Astrocyte of the cerebellum (primary cell): ENCODE data around the gene ATG4A.

Experiments used
- DNase-seq: peaks from one replicate; pipeline ENCODE4 v3.0.0-alpha.2; 2011; ENCODE audit warnings: low read depth
- H3K4me3 ChIP-seq: 2 replicates; pipeline ENCODE4 v1.5.1; 2011; ENCODE audit warnings: mild to moderate bottlenecking, low read depth, low read length, moderate library complexity
- CTCF ChIP-seq: IDR thresholded peaks from 2 replicates; pipeline ENCODE4 v1.5.1; 2012; ENCODE audit warnings: low read length, low read depth, moderate library complexity, mild to moderate bottlenecking; ENCODE audit errors: missing control alignments
- in situ Hi-C: cut with HindIII; loops from 2 replicates; pipeline ENCODE4 v1.10.0; 2017; ENCODE audit warnings: low sequenced_read_pairs

The ATG4A gene

GRCh38 chrX:108171671-108172070, 80.1 kb downstream of the ATG4A start:
- DNase-seq = no peak

DNA sequence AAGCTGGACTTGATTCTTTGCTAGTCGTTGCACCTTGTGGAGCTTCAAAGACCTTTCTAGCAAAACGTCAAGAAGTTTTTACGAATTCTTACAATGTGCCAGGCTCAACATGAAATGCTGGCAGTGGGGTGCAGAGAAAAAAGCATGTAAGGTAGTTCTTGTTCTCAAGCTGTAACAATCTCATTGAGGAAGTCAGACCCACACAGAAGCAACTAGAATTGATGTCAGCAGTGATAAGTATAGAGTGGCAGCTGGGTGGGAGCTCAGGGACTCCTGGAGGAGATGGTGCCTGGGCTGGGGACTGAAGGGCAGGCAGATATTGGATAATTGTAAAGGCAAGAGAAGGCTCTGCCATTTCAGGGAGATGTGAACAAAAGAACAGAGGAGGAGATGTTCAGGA, 82.3 kb downstream of the ATG4A start:
- TF ChIP-seq CTCF = no peak
- in situ Hi-C loops = no loop called here

More at GRCh38 chrX:108171671-108172070, 80.1 kb downstream of the ATG4A start:
- H3K4me3 ChIP-seq = no peak overlapping the region
- TF ChIP-seq CTCF = no peak
- in situ Hi-C loops = no loop called here

DNA sequence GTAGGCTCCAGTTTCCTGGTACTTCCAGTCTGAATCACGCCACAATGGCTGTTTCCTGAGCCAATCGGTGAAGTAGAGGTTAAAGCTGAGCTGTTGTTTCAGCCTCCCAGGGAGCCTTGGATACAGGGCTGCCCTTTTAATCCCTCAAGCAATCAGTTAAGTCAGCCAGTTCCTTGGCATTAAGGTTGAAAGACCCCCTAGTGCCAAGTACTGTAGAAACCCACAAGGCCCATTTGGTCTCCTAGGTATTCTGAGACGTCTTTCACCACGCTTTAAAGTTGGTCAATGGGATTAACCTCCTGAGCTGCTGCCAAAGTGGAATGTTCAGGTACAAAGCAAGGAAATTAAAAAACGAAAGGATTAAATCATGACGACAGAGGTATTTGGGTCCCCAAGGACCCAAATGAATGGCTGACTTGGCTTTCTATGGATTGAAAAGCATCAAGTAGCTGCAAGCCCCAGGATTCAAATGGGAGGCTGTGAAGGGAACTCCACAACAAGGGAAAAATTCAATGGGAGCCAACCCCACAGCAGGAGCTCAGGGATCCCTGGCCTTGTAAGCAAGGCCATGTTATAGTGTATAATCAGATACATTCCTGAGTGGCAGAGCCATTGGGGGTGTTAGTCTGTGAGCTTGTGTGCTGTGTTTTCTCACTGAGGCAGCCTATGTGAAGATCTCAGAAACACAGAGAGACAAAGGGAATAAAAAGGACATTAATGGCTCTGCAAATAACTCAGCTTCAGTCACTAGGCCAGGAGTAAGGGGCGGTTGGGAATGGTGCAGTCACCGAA, 86.0 kb downstream of the ATG4A start:
- in situ Hi-C loops = no loop called here
- peak; percentile 44 for DNase-seq
- no peak for TF ChIP-seq CTCF
- H3K4me3 ChIP-seq = no peak overlapping the region

More for the DNA sequence above, 82.3 kb downstream of the ATG4A start:
- no peak overlapping the region for H3K4me3 ChIP-seq
- no peak for DNase-seq

- no peak overlapping the region for H3K4me3 ChIP-seq
- in situ Hi-C loops = no loop called here
- no peak for TF ChIP-seq CTCF
- DNase-seq = no peak
These were observed 86.5 kb downstream of the ATG4A start for GRCh38 chrX:108178143-108178498.

- no peak for TF ChIP-seq CTCF
- peak; percentile 80 for DNase-seq
- in situ Hi-C loops = loop anchor here (5.0 kb wide), 1 partner anchor 65 kb away; no protein-coding TSS in a partner anchor
- H3K4me3 ChIP-seq = no peak overlapping the region
These were observed 95.2 kb downstream of the ATG4A start for GRCh38 chrX:108186811-108187210.

DNA sequence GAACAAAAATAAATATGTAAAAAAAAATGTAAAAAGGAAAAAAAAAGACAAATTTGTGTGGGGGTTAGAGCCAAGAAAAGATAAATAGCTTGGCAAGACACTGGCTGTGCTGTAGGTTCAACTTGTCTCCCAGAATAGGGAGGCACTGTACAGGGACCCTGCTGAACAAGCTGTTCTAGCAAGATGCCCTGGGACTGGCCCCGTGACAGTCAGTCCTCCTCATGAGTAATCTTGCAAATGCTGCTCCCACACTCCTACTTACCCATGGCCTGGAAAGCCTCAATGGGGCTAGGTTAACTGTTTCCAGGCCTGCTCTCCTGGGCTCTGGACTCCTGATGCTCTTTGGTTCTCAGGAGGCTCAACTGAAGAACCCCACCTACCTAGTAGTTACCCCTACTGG, 106.8 kb downstream of the ATG4A start:
- no peak for TF ChIP-seq CTCF

More for the DNA sequence above, 106.8 kb downstream of the ATG4A start:
- H3K4me3 ChIP-seq = no peak overlapping the region
- DNase-seq = no peak
- in situ Hi-C loops = no loop called here
